Neural cell (in vitro differentiated cells): Measurements from ENCODE around the gene C4A. TPM values are rescaled to one million over a fixed set of nuclear protein-coding genes. Genes with fewer than 3 reads are reported as not detected.

Source experiments
- H2AFZ ChIP-seq: fragments of 200-600, 300-800 bp; sonication (generic), shearing (Covaris generic); 2 replicates; pipeline ENCODE4 v1.6.0; 2014; ENCODE audit warnings: low read depth, mild to moderate bottlenecking, antibody characterized with exemption, low read length, moderate library complexity
- H3F3A ChIP-seq: fragments of 200-600 bp; shearing (Covaris generic); 2 replicates; pipeline ENCODE4 v1.6.1; 2016; ENCODE audit warnings: mild to moderate bottlenecking, moderate library complexity, mixed read lengths, antibody characterized with exemption, low read length; ENCODE audit not compliant: insufficient read depth, poor library complexity, severe bottlenecking
- H3K27ac ChIP-seq: fragments of 200-600, 300-800 bp; sonication (generic), shearing (Covaris generic); 2 replicates; pipeline ENCODE4 v1.5.1; 2014; ENCODE audit warnings: mild to moderate bottlenecking, low read length, moderate library complexity
- H3K27me3 ChIP-seq: fragments of 300-800, 200-600 bp; sonication (generic), shearing (Covaris generic); 2 replicates; pipeline ENCODE4 v1.6.0; 2014; ENCODE audit warnings: mild to moderate bottlenecking, low read depth, low read length, moderate library complexity; ENCODE audit not compliant: insufficient read depth
- H3K36me3 ChIP-seq: fragments of 300-800, 200-600 bp; sonication (generic), shearing (Covaris generic); 2 replicates; pipeline ENCODE4 v1.5.1; 2014; ENCODE audit warnings: mild to moderate bottlenecking, antibody characterized with exemption, low read length, moderate library complexity; ENCODE audit not compliant: insufficient read depth
- H3K4me2 ChIP-seq: fragments of 300-800, 200-600 bp; sonication (generic), shearing (Covaris generic); 2 replicates; pipeline ENCODE4 v1.6.0; 2014; ENCODE audit warnings: mild to moderate bottlenecking, low read length
- H3K4me3 ChIP-seq: fragments of 300-800, 200-600 bp; sonication (generic), shearing (Covaris generic); 2 replicates; pipeline ENCODE4 v1.5.1; 2014; ENCODE audit warnings: mild to moderate bottlenecking, low read length, moderate library complexity
- H3K79me2 ChIP-seq: fragments of 200-600 bp; shearing (Covaris generic); replicated peaks from 2 replicates; pipeline ENCODE4 v1.6.0; 2014; ENCODE audit warnings: mild to moderate bottlenecking, low read length, moderate library complexity; ENCODE audit not compliant: insufficient read depth
- H3K9ac ChIP-seq: fragments of 300-800, 200-600 bp; sonication (generic), shearing (Covaris generic); 2 replicates; pipeline ENCODE4 v1.6.1; 2016; ENCODE audit warnings: mild to moderate bottlenecking, low read length, mixed read lengths
- H3K9me2 ChIP-seq: fragments of 200-600 bp; shearing (Covaris generic); 2 replicates; pipeline ENCODE4 v1.6.1; 2016; ENCODE audit warnings: mild to moderate bottlenecking, low read length, mixed read lengths; ENCODE audit not compliant: insufficient read depth
- H3K9me3 ChIP-seq: fragments of 200-600, 300-800 bp; sonication (generic), shearing (Covaris generic); 2 replicates; pipeline ENCODE4 v1.6.1; 2016; ENCODE audit warnings: mild to moderate bottlenecking, mixed run types, low read length, moderate library complexity, mixed read lengths
- H4K20me1 ChIP-seq: fragments of 200-600 bp; shearing (Covaris generic); 2 replicates; pipeline ENCODE4 v1.6.1; 2016; ENCODE audit warnings: mild to moderate bottlenecking, mixed run types; ENCODE audit not compliant: insufficient read depth
- CTCF ChIP-seq: fragments of 450-650 bp; IDR thresholded peaks from 2 replicates; pipeline ENCODE4 v1.5.1; 2014; ENCODE audit warnings: antibody characterized with exemption, mild to moderate bottlenecking, moderate library complexity; ENCODE audit not compliant: poor library complexity, severe bottlenecking
- EP300 ChIP-seq: fragments of 450-650 bp; conservative IDR thresholded peaks from 2 replicates; pipeline ENCODE4 v1.6.1; 2014; ENCODE audit warnings: antibody characterized with exemption, mild to moderate bottlenecking, moderate library complexity; ENCODE audit not compliant: poor library complexity, severe bottlenecking
- EZH2 ChIP-seq: fragments of 200-600, 300-800 bp; shearing (Covaris generic), sonication (generic); IDR thresholded peaks from 2 replicates; pipeline ENCODE4 v1.6.1; 2014; ENCODE audit warnings: antibody characterized with exemption, low read length, borderline replicate concordance, mild to moderate bottlenecking; ENCODE audit not compliant: insufficient read depth, poor library complexity, severe bottlenecking
- MXI1 ChIP-seq: fragments of 450-650 bp; conservative IDR thresholded peaks from 2 replicates; pipeline ENCODE4 v1.6.1; 2014; ENCODE audit warnings: antibody characterized with exemption, mild to moderate bottlenecking; ENCODE audit not compliant: poor library complexity, severe bottlenecking
- POLR2AphosphoS5 ChIP-seq: IDR thresholded peaks from 2 replicates; pipeline ENCODE4 v1.6.1; 2012
- RAD21 ChIP-seq: fragments of 450-650 bp; conservative IDR thresholded peaks from 2 replicates; pipeline ENCODE4 v1.6.1; 2014; ENCODE audit warnings: antibody characterized with exemption, mild to moderate bottlenecking, moderate library complexity
- REST ChIP-seq: IDR thresholded peaks from 2 replicates; pipeline ENCODE4 v1.6.1; 2012; ENCODE audit warnings: borderline replicate concordance
- SMC3 ChIP-seq: fragments of 450-650 bp; conservative IDR thresholded peaks from 2 replicates; pipeline ENCODE4 v1.6.1; 2014; ENCODE audit warnings: antibody characterized with exemption, mild to moderate bottlenecking, moderate library complexity; ENCODE audit not compliant: poor library complexity
- TAF1 ChIP-seq: IDR thresholded peaks from 2 replicates; pipeline ENCODE4 v1.6.1; 2012; ENCODE audit warnings: low read depth
- polyA plus RNA-seq: library from polyadenylated mRNA; depleted of rRNA; stranded (reverse); fragments of >200 nt; gene quantifications from 2 replicates; pipeline ENCODE4 v1.2.3, GENCODE V29; 2014

The C4A gene
- polyA plus RNA-seq, 1 donor from 2014 or later = 4.4 TPM

- Histone ChIP-seq H3K9ac (no peak overlapping the region), H3K4me3 (no peak overlapping the region), H3K4me2 (no peak overlapping the region), H3K79me2 (no peaks in the 10 kb centered on the region), H3F3A (no peaks in the 10 kb centered on the region), H3K9me3 (no peaks in the 10 kb centered on the region), H2AFZ (no peak overlapping the region), H3K36me3 (no peaks in the 10 kb centered on the region), H3K9me2 (no peaks in the 10 kb centered on the region), H4K20me1 (no peaks in the 10 kb centered on the region), H3K27me3 (no peaks in the 10 kb centered on the region), H3K27ac (no peak overlapping the region)
- TF ChIP-seq EZH2 (no peak), REST (no peak), POLR2AphosphoS5 (no peak), CTCF (no peak), SMC3 (no peak), RAD21 (no peak), EP300 (no peak), MXI1 (no peak), TAF1 (no peak)
Measured at GRCh38 chr6:31943742-31944141, 38.1 kb upstream of the C4A start.

- Histone ChIP-seq H3K9me3 (no peaks in the 10 kb centered on the region), H3K79me2 (no peaks in the 10 kb centered on the region), H3K4me2 (no peak overlapping the region), H3K27ac (no peak overlapping the region), H3K27me3 (no peaks in the 10 kb centered on the region), H3K9me2 (no peaks in the 10 kb centered on the region), H3F3A (no peaks in the 10 kb centered on the region), H3K36me3 (no peaks in the 10 kb centered on the region), H3K4me3 (no peak overlapping the region), H2AFZ (no peak overlapping the region), H3K9ac (no peak overlapping the region), H4K20me1 (no peaks in the 10 kb centered on the region)
- no peak for TF ChIP-seq EZH2
Measured at GRCh38 chr6:31945154-31945506, 36.7 kb upstream of the C4A start.
